A673 (cell line): ENCODE measurements around the gene OPRM1. TPM values are rescaled to one million over a fixed set of nuclear protein-coding genes. Genes with fewer than 3 reads are reported as not detected.

ENCODE experiments used
- BruUV-seq: library from RNA; stranded (reverse); fragments of 400-500 nt; replicated peaks from 2 replicates; lab custom pipeline; 2021; lab: Mats Ljungman, UMichigan
- CTCF ChIA-PET: fragments of 300-600 bp; sonication (Branson Sonifier 250); formaldehyde crosslinking; loops from one replicate; lab custom pipeline; 2022; ENCODE audit warnings: antibody characterized with exemption; lab: Charles Lee
- POLR2A ChIA-PET: fragments of 300-600 bp; sonication (Branson Sonifier 250); formaldehyde crosslinking; loops from one replicate; lab custom pipeline; 2022; ENCODE audit warnings: antibody characterized with exemption; ENCODE audit not compliant: low non-redundant PET; lab: Charles Lee
- DNase-seq: peaks from one replicate; pipeline ENCODE4 v3.0.0-alpha.2; 2015; ENCODE audit warnings: low spot score
- H3K27ac ChIP-seq: fragments of 200-600 bp; sonication (generic); 2 replicates; pipeline ENCODE4 v1.5.1; 2016; ENCODE audit warnings: mixed run types, low read depth, mild to moderate bottlenecking, mixed read lengths, antibody characterized with exemption, low read length; ENCODE audit not compliant: poor library complexity, severe bottlenecking
- H3K27me3 ChIP-seq: fragments of 200-600 bp; sonication (generic); replicated peaks from 2 replicates; pipeline ENCODE4 v1.6.1; 2017; ENCODE audit warnings: mixed run types, low read depth, mild to moderate bottlenecking, mixed read lengths, antibody characterized with exemption, low read length; ENCODE audit not compliant: insufficient read depth, poor library complexity
- H3K36me3 ChIP-seq: fragments of 200-600 bp; sonication (generic); 2 replicates; pipeline ENCODE4 v1.6.1; 2016; ENCODE audit warnings: mixed run types, mild to moderate bottlenecking, mixed read lengths, antibody characterized with exemption, low read length; ENCODE audit not compliant: insufficient read depth, poor library complexity, severe bottlenecking
- H3K4me1 ChIP-seq: fragments of 200-600 bp; sonication (generic); 2 replicates; pipeline ENCODE4 v1.6.1; 2017; ENCODE audit warnings: mixed run types, mild to moderate bottlenecking, mixed read lengths, antibody characterized with exemption, low read length; ENCODE audit not compliant: insufficient read depth, poor library complexity, severe bottlenecking
- H3K4me3 ChIP-seq: fragments of 200-600 bp; sonication (generic); 2 replicates; pipeline ENCODE4 v1.5.1; 2016; ENCODE audit warnings: low read depth, mixed run types, mild to moderate bottlenecking, mixed read lengths, low read length; ENCODE audit not compliant: poor library complexity, severe bottlenecking
- H3K9me3 ChIP-seq: fragments of 200-600 bp; sonication (generic); 2 replicates; pipeline ENCODE4 v1.6.1; 2016; ENCODE audit warnings: mixed run types, low read depth, mild to moderate bottlenecking, mixed read lengths, antibody characterized with exemption, low read length; ENCODE audit not compliant: poor library complexity, severe bottlenecking
- EZH2 ChIP-seq: fragments of 200-600 bp; sonication (generic); IDR thresholded peaks from 2 replicates; pipeline ENCODE4 v1.6.1; 2017; ENCODE audit warnings: borderline replicate concordance, low read depth, mild to moderate bottlenecking, mixed read lengths, antibody characterized with exemption, low read length; ENCODE audit not compliant: poor library complexity, severe bottlenecking
- intact Hi-C: fragments of 100-400 bp; cut with micrococcal nuclease; formaldehyde crosslinking; loops from one replicate; pipeline ENCODE4 v1.10.0; 2022; ENCODE audit not compliant: unreplicated experiment
- total RNA-seq: library from RNA; stranded (reverse); gene quantifications from 2 replicates; pipeline ENCODE4 v1.2.3, GENCODE V29; 2021
- TF ChIP-seq, protein P1 (sequence below): fragments of 300-800, 200-600 bp; sonication (generic); conservative IDR thresholded peaks from 2 replicates; pipeline ENCODE4 v1.5.1; 2017; ENCODE audit warnings: low read depth, mild to moderate bottlenecking, antibody characterized with exemption, low read length, moderate library complexity, mixed read lengths

The OPRM1 gene
- total RNA-seq, 1 experiment from 2014 or later, result not detected

DNA sequence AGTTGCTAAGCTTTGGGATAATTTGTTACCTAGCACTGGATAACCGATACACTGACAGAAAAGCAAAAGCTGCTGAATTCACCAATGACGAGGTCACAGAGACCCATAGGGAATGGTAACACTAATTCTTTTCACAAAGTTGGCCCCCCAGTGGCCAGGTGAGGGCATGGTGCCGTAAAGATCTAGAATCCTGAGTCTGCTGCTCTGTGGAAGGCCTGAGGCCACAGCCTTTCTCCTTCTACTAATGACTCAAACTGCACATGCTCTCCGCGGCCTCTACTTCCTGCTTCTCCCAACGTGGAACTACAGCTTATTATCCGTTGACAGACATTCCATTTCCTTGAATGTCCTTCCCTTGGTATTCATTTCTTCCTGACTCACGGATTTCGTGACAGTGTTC, 127.1 kb downstream of the OPRM1 start:
- Histone ChIP-seq H3K36me3 (no peaks in the 10 kb centered on the region), H3K4me1 (no peaks in the 10 kb centered on the region), H3K27me3 (no peaks in the 10 kb centered on the region), H3K9me3 (no peaks in the 10 kb centered on the region), H3K27ac (no peak overlapping the region), H3K4me3 (no peak overlapping the region)
- no TSS peak for BruUV-seq
- intact Hi-C loops, result no loop called here
- no peak for DNase-seq
- TF ChIP-seq EZH2, result no peak
- TF ChIP-seq, protein P1, sequence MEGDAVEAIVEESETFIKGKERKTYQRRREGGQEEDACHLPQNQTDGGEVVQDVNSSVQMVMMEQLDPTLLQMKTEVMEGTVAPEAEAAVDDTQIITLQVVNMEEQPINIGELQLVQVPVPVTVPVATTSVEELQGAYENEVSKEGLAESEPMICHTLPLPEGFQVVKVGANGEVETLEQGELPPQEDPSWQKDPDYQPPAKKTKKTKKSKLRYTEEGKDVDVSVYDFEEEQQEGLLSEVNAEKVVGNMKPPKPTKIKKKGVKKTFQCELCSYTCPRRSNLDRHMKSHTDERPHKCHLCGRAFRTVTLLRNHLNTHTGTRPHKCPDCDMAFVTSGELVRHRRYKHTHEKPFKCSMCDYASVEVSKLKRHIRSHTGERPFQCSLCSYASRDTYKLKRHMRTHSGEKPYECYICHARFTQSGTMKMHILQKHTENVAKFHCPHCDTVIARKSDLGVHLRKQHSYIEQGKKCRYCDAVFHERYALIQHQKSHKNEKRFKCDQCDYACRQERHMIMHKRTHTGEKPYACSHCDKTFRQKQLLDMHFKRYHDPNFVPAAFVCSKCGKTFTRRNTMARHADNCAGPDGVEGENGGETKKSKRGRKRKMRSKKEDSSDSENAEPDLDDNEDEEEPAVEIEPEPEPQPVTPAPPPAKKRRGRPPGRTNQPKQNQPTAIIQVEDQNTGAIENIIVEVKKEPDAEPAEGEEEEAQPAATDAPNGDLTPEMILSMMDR, result no peak
- ChIA-PET CTCF (no interaction called here), POLR2A (no interaction called here)

DNA sequence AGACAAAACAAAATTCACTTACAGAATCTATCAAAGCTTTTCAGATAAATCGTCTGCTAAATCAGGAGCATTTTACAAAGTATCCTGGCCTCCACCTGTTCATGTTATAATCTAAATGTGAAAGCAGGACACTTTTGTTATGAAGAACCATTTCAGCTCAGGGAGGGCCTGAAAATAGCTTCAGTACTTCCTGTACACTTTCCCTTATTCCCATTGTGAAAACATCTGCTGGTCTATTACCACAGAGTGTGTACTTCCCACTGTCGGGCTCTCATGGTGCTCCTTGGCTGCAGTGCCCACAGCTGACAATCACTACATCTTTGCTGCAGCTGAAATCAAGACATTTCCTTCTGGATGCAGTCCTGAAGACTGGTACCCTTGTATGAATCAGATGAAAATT, 128.1 kb downstream of the OPRM1 start:
- CTCF ChIA-PET, result no interaction called here
- no peak for DNase-seq
- Histone ChIP-seq H3K27me3 (no peaks in the 10 kb centered on the region), H3K27ac (no peak overlapping the region), H3K36me3 (no peaks in the 10 kb centered on the region), H3K4me1 (no peaks in the 10 kb centered on the region), H3K4me3 (no peak overlapping the region), H3K9me3 (no peaks in the 10 kb centered on the region)
- POLR2A ChIA-PET, result no interaction called here
- TF ChIP-seq EZH2, result no peak
- TF ChIP-seq, protein P1, result no peak
- intact Hi-C loops, result no loop called here
- BruUV-seq, result no TSS peak

DNA sequence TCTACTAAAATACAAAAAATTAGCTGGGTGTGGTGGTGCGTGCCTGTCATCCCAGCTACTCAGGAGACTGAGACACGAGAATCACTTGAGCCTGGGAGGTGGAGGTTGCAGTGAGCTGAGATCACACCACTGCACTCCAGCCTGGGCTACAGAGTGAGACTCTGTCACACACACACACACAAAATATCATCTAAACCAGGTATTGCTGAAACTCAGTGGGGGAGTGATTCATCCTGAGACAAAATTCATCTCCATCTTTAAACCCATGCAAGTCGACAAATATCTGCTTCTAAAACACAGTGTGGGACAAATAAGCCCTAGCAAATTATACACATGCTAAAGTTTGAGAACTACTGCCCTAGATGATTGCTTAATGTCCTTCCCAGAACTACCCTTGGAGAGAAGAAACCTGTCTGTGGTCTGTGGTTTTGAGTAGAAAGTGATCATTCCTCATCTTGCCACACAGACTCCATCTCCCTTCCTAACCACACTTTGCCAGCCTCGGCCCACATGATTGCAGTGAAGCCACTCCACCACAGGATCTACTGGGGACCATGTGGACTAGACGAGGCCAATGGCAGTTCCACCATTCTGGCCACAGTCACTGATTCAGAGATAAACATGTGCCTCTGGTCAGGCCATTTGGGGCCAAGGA, 130.3 kb downstream of the OPRM1 start:
- no peaks in the 10 kb centered on the region for H3K4me1 ChIP-seq
- POLR2A ChIA-PET, result no interaction called here
- intact Hi-C loops, result no loop called here
- H3K27me3 ChIP-seq, result no peaks in the 10 kb centered on the region
- no peak for TF ChIP-seq EZH2
- TF ChIP-seq, protein P1, result no peak
- no peak overlapping the region for H3K27ac ChIP-seq
- CTCF ChIA-PET, result no interaction called here
- H3K36me3 ChIP-seq, result no peaks in the 10 kb centered on the region
- no peak overlapping the region for H3K4me3 ChIP-seq
- no peaks in the 10 kb centered on the region for H3K9me3 ChIP-seq
- BruUV-seq, result no TSS peak
- DNase-seq, result no peak
